T-helper 1 cell treated with Interleukin-12 subunit alpha and Interleukin-12 subunit beta and Interleukin-4 antibody, amounts not matched to agents 30 μg/mL and 1 μg/mL, for 36 hours (primary cell): ENCODE measurements around the gene FRAS1.
A peak's percentile ranks its signal among the peaks of the same experiment; 100 is the strongest.
"Not testable (repeated sequence)": the region's sequence is repeated elsewhere in the genome, so short reads cannot be mapped to it uniquely, and the experiment has no call there.

Experiments
- H3K27ac Mint-ChIP-seq: one replicate; pipeline ENCODE4 v1.8.0; 2021; ENCODE audit warnings: mild to moderate bottlenecking, mixed read lengths
- H3K27me3 Mint-ChIP-seq: one replicate; pipeline ENCODE4 v1.8.0; 2021; ENCODE audit warnings: low read depth, mixed read lengths
- H3K36me3 Mint-ChIP-seq: one replicate; pipeline ENCODE4 v1.8.0; 2021; ENCODE audit warnings: low read depth, mixed read lengths
- H3K4me1 Mint-ChIP-seq: one replicate; pipeline ENCODE4 v1.8.0; 2021; ENCODE audit warnings: low read depth, mixed read lengths
- H3K4me3 Mint-ChIP-seq: one replicate; pipeline ENCODE4 v1.8.0; 2021; ENCODE audit warnings: mild to moderate bottlenecking, moderate library complexity, mixed read lengths
- H3K9me3 Mint-ChIP-seq: one replicate; pipeline ENCODE4 v1.8.0; 2021; ENCODE audit warnings: mixed read lengths

The FRAS1 gene

DNA sequence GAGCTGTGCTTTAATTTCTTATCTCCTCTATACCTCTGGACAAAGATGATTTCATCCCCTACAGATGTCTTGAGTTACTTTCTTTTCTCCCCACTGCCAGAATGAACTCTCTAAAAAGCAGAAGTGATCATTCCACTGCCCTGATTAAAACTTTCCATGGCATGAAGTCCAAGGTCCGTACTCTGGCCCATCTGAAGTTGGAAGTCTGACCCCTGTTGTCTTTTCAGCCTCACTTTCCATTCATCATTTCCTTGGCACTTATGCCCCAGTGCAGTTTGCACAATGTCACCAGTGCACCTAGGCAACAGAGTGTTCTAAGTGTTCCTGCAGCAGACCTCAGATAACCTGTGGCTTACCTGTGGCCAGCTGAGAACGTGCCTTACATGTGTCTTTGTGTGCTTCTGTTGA is 242.4 kb downstream of the FRAS1 start:
- H3K36me3 Mint-ChIP-seq = no peaks in the 10 kb centered on the region
- peaks cover 1% of the 10 kb centered on the region for H3K4me1 Mint-ChIP-seq
- no peaks in the 10 kb centered on the region for H3K9me3 Mint-ChIP-seq
- peaks cover 19% of the 10 kb centered on the region for H3K27me3 Mint-ChIP-seq
- no peak overlapping the region for H3K27ac Mint-ChIP-seq
- H3K4me3 Mint-ChIP-seq = no peak overlapping the region

- H3K4me3 Mint-ChIP-seq, H3K27ac Mint-ChIP-seq, H3K9me3 Mint-ChIP-seq, H3K36me3 Mint-ChIP-seq, H3K27me3 Mint-ChIP-seq, H3K4me1 Mint-ChIP-seq: not testable (repeated sequence)
Observed at GRCh38 chr4:78307263-78307662, 250.1 kb downstream of the FRAS1 start.

GRCh38 chr4:78308517-78308916 is 251.4 kb downstream of the FRAS1 start:
- no peak overlapping the region for H3K27ac Mint-ChIP-seq
- H3K4me1 Mint-ChIP-seq = peaks cover 9% of the 10 kb centered on the region
- H3K4me3 Mint-ChIP-seq = no peak overlapping the region
- no peaks in the 10 kb centered on the region for H3K36me3 Mint-ChIP-seq
- no peaks in the 10 kb centered on the region for H3K9me3 Mint-ChIP-seq
- H3K27me3 Mint-ChIP-seq = peaks cover 4% of the 10 kb centered on the region

DNA sequence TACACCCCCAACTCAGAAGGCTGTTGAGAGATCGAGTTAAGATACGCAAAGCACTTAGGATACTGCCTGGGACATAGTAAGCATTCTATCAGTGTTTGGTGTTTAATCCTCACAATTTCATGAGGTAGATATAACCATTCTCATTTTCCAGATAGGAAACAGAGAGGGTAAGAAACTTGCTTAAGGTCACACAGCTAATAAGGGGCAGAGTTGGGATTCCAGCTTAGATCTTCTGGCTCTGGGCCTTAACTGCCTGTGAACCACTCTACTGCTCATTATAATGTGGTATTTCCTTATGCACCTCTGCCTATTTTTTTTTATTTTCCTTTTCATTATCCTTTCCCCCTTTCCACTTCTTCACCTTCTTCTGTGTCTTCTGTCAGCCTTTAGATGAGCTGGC is 252.2 kb downstream of the FRAS1 start:
- H3K36me3 Mint-ChIP-seq = no peaks in the 10 kb centered on the region
- H3K4me1 Mint-ChIP-seq = peaks cover 17% of the 10 kb centered on the region
- peaks cover 4% of the 10 kb centered on the region for H3K27me3 Mint-ChIP-seq

GRCh38 chr4:78310007-78310739 is 253.1 kb downstream of the FRAS1 start:
- Mint-ChIP-seq H3K9me3 (no peaks in the 10 kb centered on the region), H3K4me3 (no peak overlapping the region), H3K4me1 (peaks cover 18% of the 10 kb centered on the region), H3K36me3 (no peaks in the 10 kb centered on the region), H3K27ac (no peak overlapping the region), H3K27me3 (peaks cover 4% of the 10 kb centered on the region)

More for the DNA sequence above, 252.2 kb downstream of the FRAS1 start:
- H3K4me3 Mint-ChIP-seq = no peak overlapping the region
- H3K9me3 Mint-ChIP-seq = no peaks in the 10 kb centered on the region
- H3K27ac Mint-ChIP-seq = no peak overlapping the region

GRCh38 chr4:78310740-78311115 is 253.6 kb downstream of the FRAS1 start:
- Mint-ChIP-seq H3K27me3 (peaks cover 7% of the 10 kb centered on the region), H3K27ac (no peak overlapping the region), H3K36me3 (no peaks in the 10 kb centered on the region), H3K4me1 (peaks cover 18% of the 10 kb centered on the region), H3K4me3 (no peak overlapping the region), H3K9me3 (no peaks in the 10 kb centered on the region)

DNA sequence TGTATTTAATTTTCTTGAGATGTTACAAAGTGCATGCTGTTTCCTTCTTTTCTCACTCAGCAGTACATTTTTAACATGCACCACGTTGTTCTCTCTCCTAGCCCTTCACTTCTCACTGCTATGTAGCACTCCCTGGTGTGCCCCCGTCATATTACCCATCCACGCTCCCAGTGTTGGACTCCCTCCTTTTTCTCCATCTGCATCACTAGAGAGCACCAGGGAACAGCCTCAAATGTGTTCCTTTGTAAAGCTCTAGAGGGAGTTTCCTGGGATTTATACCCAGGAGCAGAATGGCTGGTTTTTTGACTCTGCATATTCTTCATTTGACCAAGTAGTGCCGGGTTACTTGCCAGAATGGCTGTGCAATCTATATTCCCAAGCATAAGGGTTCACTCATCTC is 254.2 kb downstream of the FRAS1 start:
- Mint-ChIP-seq H3K4me3 (no peak overlapping the region), H3K27ac (no peak overlapping the region), H3K27me3 (peaks cover 9% of the 10 kb centered on the region), H3K4me1 (peaks cover 18% of the 10 kb centered on the region), H3K9me3 (no peaks in the 10 kb centered on the region), H3K36me3 (no peaks in the 10 kb centered on the region)

DNA sequence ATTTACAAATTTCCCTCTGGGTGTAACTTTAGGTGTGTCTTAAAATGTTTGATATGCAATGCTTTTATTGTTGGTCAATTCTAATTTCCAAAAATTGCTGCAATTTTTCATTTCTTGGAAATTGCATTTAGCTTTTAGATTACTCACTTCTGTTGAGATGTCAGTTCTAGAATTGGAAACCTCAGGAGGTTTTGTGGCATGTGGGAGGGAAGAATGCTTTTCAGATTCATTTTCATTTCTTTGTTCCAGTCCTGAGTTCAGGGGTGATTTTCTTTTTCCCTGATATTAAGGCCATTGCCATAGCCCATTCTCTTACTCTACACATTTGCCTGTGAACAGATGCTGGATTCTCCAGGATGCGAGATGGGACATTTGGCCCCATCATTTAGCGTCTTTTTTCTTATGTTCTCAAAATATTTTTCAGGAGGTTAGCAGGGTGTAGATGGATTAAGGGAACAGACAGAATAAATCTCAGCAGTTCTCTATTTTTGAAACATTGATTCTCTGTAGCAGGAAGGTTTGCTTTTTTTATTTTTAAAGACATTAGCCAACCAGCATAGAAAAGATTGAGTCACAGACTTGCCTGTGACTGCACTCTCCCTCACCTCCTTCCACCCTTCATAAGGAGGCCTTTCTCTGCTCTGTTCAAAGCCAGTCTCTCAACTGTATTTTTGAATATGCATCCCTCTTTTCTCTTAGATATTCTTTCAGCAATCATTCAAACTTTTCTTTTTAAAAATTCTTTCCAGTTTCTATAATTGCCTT is 256.0 kb downstream of the FRAS1 start:
- Mint-ChIP-seq H3K36me3 (no peaks in the 10 kb centered on the region), H3K4me1 (peaks cover 18% of the 10 kb centered on the region), H3K27me3 (peaks cover 12% of the 10 kb centered on the region), H3K4me3 (no peak overlapping the region), H3K27ac (no peak overlapping the region), H3K9me3 (no peaks in the 10 kb centered on the region)

- peaks cover 12% of the 10 kb centered on the region for H3K27me3 Mint-ChIP-seq
- H3K9me3 Mint-ChIP-seq = no peaks in the 10 kb centered on the region
- no peaks in the 10 kb centered on the region for H3K36me3 Mint-ChIP-seq
Observed at GRCh38 chr4:78313754-78314120, 256.6 kb downstream of the FRAS1 start.

DNA sequence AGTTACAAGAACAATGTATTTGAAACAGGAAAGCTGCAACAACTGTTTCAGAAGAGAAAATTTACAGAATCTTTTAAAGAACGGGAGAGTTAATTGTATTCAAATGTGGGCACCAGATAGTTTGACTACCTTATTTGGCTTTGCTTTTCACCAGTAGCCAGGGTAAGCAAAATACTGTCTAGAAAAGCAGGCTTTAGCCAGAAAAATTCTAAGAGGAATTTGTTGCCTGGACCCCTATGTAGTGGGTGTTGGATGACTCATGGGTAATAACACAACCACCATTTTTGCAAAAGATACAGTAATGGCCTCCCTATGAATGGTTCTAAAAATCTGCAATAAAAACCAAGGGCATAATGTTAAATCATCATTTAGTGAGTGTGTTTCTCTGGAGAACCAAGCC is 261.0 kb downstream of the FRAS1 start:
- Mint-ChIP-seq H3K27me3 (peaks cover 24% of the 10 kb centered on the region), H3K4me3 (no peak overlapping the region), H3K4me1 (peaks cover 17% of the 10 kb centered on the region), H3K9me3 (no peaks in the 10 kb centered on the region), H3K36me3 (no peaks in the 10 kb centered on the region), H3K27ac (no peak overlapping the region)

More at GRCh38 chr4:78313754-78314120, 256.6 kb downstream of the FRAS1 start:
- no peak overlapping the region for H3K4me3 Mint-ChIP-seq
- peaks cover 18% of the 10 kb centered on the region for H3K4me1 Mint-ChIP-seq
- no peak overlapping the region for H3K27ac Mint-ChIP-seq

DNA sequence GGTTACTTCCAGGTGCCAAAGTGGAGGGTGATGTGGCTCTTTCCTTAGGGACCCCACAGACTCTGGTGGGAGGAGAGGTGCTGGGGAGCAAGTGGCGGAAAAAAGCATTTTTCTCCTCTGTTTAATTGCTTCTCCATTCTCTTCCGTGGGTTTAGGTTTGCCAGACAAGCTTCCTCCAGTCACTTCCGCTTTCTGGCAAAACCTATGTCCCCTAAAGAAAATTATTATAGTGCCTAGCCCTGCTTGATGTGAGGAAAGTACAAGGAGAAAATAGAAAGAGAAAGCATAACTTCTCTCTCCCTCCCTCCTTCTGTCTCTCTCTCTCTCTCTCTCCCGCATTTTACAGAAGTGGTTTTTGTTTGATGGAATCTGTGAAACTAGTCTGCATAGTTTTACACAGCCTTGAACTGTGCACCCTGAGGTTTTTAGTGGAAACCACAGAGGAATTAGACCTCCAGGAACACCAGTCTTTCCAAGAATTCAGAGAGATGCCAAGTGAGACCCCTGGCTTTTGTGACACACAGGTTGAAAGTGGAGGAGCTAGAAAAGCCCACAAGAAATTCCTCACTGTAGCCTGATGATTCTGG is 263.3 kb downstream of the FRAS1 start:
- no peak overlapping the region for H3K27ac Mint-ChIP-seq
- peaks cover 4% of the 10 kb centered on the region for H3K4me1 Mint-ChIP-seq
- no peaks in the 10 kb centered on the region for H3K36me3 Mint-ChIP-seq
- no peaks in the 10 kb centered on the region for H3K9me3 Mint-ChIP-seq
- peak overlapping the region; percentile 31 for H3K4me3 Mint-ChIP-seq
- peaks cover 30% of the 10 kb centered on the region for H3K27me3 Mint-ChIP-seq

- H3K4me1 Mint-ChIP-seq = peaks cover 4% of the 10 kb centered on the region
- H3K4me3 Mint-ChIP-seq = no peak overlapping the region
- H3K9me3 Mint-ChIP-seq = no peaks in the 10 kb centered on the region
- H3K27me3 Mint-ChIP-seq = peaks cover 34% of the 10 kb centered on the region
- no peaks in the 10 kb centered on the region for H3K36me3 Mint-ChIP-seq
- no peak overlapping the region for H3K27ac Mint-ChIP-seq
Observed at GRCh38 chr4:78322032-78322431, 264.9 kb downstream of the FRAS1 start.

DNA sequence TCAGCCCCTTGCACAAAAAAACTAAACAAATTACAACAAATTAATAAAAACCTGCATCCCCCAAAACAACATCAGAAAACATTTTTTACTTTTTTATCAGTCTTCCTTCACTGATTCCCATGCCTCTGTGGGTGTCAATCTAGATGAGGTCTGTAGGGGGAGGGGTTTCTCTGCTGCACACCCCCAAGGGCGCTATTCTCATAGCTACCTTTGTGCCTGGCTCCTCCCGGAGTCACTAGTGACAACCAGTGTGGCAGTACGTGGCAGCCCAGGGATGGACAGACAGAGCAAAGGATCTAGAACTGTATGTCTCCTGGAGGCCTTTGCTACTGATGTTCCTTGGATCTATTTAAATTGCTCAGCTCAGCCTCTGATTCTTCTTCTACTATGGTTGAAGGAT is 266.3 kb downstream of the FRAS1 start:
- H3K4me1 Mint-ChIP-seq = peaks cover 4% of the 10 kb centered on the region
- H3K36me3 Mint-ChIP-seq = no peaks in the 10 kb centered on the region
- H3K4me3 Mint-ChIP-seq = no peak overlapping the region
- H3K27ac Mint-ChIP-seq = no peak overlapping the region
- H3K27me3 Mint-ChIP-seq = peaks cover 38% of the 10 kb centered on the region
- H3K9me3 Mint-ChIP-seq = no peaks in the 10 kb centered on the region

GRCh38 chr4:78324625-78325024 is 267.5 kb downstream of the FRAS1 start:
- no peaks in the 10 kb centered on the region for H3K36me3 Mint-ChIP-seq
- H3K4me3 Mint-ChIP-seq = no peak overlapping the region
- peaks cover 38% of the 10 kb centered on the region for H3K27me3 Mint-ChIP-seq
- H3K9me3 Mint-ChIP-seq = no peaks in the 10 kb centered on the region
- H3K4me1 Mint-ChIP-seq = peaks cover 4% of the 10 kb centered on the region
- no peak overlapping the region for H3K27ac Mint-ChIP-seq
